ENCODE data around the gene MATN1.
"Not testable (repeated sequence)": the region's sequence is repeated elsewhere in the genome, so short reads cannot be mapped to it uniquely, and the experiment has no call there.

Gene MATN1, protein sequence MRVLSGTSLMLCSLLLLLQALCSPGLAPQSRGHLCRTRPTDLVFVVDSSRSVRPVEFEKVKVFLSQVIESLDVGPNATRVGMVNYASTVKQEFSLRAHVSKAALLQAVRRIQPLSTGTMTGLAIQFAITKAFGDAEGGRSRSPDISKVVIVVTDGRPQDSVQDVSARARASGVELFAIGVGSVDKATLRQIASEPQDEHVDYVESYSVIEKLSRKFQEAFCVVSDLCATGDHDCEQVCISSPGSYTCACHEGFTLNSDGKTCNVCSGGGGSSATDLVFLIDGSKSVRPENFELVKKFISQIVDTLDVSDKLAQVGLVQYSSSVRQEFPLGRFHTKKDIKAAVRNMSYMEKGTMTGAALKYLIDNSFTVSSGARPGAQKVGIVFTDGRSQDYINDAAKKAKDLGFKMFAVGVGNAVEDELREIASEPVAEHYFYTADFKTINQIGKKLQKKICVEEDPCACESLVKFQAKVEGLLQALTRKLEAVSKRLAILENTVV

DNA sequence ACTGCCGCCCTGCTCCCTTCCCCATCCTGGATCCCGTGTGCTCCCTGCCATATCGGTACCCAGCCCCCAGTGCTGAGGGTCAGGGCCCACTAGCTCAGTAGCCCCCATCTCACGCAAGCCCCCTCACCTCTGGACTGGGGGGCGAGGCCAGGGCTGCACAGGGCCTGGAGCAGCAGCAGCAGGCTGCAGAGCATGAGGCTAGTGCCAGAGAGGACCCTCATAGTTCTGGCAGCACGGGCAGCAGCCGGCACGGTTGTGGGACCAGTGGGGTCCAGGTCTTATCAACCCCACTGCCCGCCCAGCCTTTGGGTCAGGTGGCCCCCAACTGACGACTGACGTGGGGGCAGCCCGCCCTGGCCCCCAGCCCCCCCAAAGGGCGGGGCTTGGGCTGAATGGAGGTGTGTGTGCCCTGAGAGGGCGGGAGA is at the start of gene MATN1:
Gene MATN1 (minus strand): TSS at position 255 of the 425 bp plus-strand sequence. CDS start 34 bp downstream, at position 221.
- no peak for DNase-seq (ENCODE audit: low read depth in 2 of 2)

DNA sequence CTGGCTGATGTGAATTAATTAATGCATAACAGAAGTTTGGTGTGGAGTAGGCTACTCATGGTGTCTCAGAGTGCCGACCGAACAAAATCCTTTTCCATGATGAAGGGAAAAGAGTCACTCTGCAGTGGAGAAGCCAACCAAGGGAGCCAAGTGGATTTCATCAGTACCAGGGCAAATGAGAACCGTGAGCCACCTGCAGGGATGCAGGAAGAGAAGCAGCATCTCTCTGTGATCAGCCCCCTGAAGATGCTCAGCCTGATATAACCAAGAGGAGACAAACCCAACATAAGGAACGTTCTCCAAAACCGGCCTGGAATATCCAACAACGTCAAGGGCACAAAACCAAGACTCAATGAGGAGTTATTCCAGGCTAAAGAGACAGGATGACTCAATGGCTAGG is 47.6 kb upstream of the MATN1 start:
- no peak for DNase-seq (ENCODE audit: low read depth in 2 of 2)

DNA sequence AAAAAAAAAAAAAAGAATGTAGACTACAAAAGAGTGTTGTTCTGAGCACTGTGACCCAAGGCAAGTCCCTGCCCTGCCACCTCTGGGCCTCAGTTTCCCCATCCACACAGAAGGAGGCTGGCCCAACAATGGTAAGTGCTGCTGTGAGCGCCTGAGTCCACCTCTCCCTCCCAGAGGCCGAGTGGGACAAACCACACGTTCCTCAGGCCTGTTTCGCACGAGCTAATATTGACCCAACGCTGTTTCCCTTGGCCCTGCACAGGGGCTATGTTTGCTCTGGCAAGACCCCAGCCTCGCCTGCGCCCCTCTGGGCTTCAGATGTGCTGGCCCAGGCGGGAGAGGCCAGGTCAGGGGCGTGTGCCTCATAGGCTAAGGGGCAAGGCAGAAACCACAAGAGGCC is 46.8 kb upstream of the MATN1 start:
- no peak for DNase-seq (ENCODE audit: low read depth in 2 of 2)

- no peak for DNase-seq (ENCODE audit: low read depth in 2 of 2)
These were observed 45.7 kb upstream of the MATN1 start for GRCh38 chr1:30768830-30769718.

- DNase-seq (ENCODE audit: low read depth in 2 of 2) = no peak
These were observed 44.9 kb upstream of the MATN1 start for GRCh38 chr1:30768159-30768829.

DNA sequence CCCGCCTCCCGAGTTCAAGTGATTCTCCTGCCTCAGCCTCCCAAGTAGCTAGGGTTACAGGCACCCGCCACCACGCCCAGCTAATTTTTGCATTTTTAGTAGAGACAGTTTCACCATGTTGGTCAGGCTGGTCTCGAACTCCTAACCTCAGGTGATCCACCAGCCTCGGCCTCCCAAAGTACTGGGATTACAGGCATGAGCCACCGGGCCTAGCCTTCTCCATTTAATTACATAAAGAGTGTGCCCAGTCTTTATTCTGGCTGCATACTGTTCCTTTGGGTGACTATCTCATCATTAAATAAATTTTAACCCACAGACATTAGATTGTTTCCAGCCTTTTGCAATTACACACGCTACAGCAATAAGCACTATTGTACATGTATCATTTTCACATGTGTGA is 43.6 kb upstream of the MATN1 start:
- DNase-seq (ENCODE audit: low read depth in 2 of 2) = not testable (repeated sequence)

- DNase-seq (ENCODE audit: low read depth in 2 of 2) = no peak
These were observed 42.4 kb upstream of the MATN1 start for GRCh38 chr1:30765556-30766434.

- no peak for DNase-seq (ENCODE audit: low read depth in 2 of 2)
These were observed 41.7 kb upstream of the MATN1 start for GRCh38 chr1:30764939-30765555.

GRCh38 chr1:30764396-30764795 is 41.0 kb upstream of the MATN1 start:
- DNase-seq (ENCODE audit: low read depth in 2 of 2) = no peak

DNA sequence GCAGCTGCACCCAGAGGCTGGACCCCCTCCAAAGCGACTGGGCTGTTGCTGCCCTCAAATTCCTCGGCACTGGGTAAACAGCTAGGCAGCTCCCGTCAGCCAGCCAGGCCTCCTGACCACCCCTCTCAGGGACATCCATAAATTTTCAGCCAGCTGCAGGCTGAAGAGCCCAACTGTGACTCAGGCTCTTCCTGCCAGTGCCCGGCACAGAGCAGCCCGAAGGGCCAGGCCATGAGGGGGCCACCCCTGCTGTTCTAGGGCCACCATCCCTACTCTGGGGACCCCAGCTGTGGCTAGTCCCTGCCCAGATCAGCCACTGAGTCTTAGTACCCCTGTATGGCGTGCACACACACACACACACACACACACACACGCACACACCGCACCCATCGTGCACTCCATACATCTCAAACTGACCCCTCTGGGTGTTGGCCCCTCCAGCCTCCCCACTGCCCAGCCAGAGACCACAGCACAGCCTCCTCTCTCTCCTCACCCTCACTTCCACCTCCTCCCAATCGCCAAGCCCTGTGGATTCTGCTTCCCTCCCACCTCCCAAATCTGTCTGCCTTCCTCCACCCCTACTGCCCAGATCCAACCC is 40.4 kb upstream of the MATN1 start:
- no peak for DNase-seq (ENCODE audit: low read depth in 2 of 2)

GRCh38 chr1:30762930-30763650 is 39.7 kb upstream of the MATN1 start:
- DNase-seq (ENCODE audit: low read depth in 2 of 2) = no peak

DNA sequence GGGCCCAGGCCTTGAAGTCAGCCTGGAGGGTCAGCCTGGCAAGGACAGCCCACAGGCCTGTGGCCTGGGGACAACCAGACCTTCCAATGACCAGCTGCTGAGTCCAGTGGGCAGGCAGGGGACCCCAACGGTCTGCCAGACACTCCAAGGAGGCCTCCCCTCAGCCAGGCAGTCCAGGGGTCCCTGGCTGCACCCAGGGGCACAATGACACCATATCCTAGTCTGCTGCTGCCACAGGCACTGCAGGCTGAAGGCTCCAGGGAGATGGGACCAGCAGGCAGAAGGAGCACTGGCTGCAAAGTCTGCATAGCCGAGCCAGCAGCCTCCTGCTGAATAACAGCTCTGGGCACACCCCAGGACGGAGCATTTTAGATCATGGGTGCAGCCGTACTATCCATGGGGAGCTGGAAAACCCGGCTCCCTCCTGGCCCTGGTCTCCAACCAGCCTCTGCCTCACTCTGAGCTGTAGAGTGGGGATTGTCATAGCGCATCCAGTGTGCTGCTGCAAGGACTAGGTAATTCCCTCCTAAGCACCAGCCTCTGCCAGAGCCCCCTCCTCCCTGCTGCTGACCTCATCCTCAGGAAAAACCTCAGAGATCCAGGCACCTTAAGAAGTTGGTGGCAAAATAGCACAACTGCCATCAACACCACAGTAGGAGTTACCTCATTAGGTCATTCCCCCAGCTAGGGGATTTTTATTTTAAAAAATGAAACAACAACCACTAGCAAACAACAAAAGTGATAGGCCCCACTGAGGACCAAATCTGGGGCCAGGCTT is 39.0 kb upstream of the MATN1 start:
- no peak for DNase-seq (ENCODE audit: low read depth in 2 of 2)

DNA sequence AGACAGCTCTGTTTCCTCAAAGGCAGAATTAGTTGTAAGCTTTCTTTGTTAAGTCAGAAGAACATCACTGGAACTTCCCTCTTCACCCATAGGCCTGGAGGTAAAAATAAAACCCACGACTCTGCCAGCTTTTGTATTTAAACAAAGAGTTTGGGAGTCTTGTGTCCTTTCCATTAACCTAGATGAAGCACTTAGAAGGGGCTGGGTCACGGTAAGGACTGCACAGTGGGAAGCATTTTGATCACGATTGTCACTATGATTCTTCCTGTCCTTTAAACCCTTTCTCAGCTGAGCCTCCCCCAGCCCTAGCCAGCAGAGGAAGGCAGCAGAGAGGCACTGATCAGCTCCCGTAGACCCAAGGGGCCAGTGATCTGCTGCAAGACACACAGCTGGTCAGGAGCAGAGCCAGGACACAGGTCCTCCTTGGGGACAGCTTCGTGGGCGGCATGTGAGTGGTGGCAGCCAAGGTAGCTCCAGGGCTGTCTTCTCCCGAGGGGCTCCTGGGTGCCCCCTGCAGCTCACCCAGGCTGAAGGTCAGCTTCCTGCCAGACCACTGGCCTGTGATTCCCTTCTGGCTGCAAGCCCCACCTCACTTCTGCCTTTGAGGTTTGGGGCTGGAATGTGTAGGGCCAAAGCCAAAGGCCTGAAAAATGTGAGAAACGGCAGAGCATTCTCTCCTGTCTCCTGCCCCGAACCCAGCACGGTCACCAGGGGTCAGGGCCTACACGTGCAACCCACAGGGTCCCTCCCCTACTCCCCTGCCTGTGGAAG is 38.2 kb upstream of the MATN1 start:
- no peak for DNase-seq (ENCODE audit: low read depth in 2 of 2)

GRCh38 chr1:30760596-30761324 is 37.4 kb upstream of the MATN1 start:
- no peak for DNase-seq (ENCODE audit: low read depth in 2 of 2)

DNA sequence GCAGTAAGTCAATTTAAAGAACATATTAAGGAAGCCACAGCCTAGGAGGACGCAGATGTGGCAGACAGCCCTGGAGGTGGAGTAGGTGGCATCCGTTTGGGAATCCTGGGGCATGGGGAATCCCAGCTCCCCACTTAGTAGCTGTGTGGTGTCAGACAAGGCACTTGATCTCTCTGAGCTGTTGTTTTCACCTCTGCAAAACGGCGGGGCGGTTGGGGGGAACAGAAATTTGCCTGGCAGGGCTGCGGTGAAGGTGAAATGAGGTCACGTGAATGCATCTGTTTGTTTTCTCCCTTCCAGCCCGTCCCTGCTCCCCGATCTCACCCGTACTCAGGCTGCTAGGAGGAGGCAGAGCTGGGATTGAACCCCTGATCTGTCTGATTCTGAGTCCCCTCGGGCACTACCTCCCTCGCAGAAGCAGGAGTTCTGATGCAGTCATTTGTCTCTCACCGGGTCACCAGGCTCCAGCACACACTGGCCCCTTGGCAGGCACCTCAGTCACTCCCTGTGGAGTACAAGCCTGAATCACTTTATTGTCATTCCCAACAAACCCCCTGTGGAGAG is 36.4 kb upstream of the MATN1 start:
- peak in 1 of 2 donors; percentile 54 for DNase-seq (ENCODE audit: low read depth in 2 of 2)

GRCh38 chr1:30758785-30759380 is 35.5 kb upstream of the MATN1 start:
- DNase-seq (ENCODE audit: low read depth in 2 of 2) = no peak

Data from stimulated activated CD8-positive, alpha-beta memory T cell treated with anti-CD3 and anti-CD28 coated beads, Interleukin-7, amount 100 ng/mL, for 4 hours (primary cell).